ENCODE results near the gene MAMDC2. TPM values are rescaled to one million over a fixed set of nuclear protein-coding genes. Genes with fewer than 3 reads are reported as not detected.

Gene MAMDC2
- total and polyA plus RNA-seq, 7 donors = 0.91 to 11.9 (median 2.2) TPM

- no peaks in the 10 kb centered on the region for H3K9me3 ChIP-seq
- no peak for DNase-seq
- H3K4me1 ChIP-seq = no peaks in the 10 kb centered on the region
- no peaks in the 10 kb centered on the region for H3K27me3 ChIP-seq (ENCODE audit: insufficient read depth in 3 of 3, low read length in 2 of 3)
- H3K36me3 ChIP-seq (ENCODE audit: insufficient read depth in 1 of 2, low read depth in 1 of 2) = no peaks in the 10 kb centered on the region
- TF ChIP-seq CTCF (IDR thresholded peaks at IDR 0.05) = no peak
- no peak for ATAC-seq
- no peak overlapping the region for H3K27ac ChIP-seq
- H3K4me3 ChIP-seq = no peak overlapping the region
- intact Hi-C loops (cut with DNase I) = no loop called here
- 23 to 45% (median 27%) methylated on average over 3 of the region's 3 CpGs for WGBS, 3 donors
These were observed 33.6 kb upstream of the MAMDC2 start for GRCh38 chr9:70010015-70010414.

- Histone ChIP-seq H3K4me1 (no peaks in the 10 kb centered on the region), H3K27me3 (ENCODE audit: insufficient read depth in 3 of 3, low read length in 2 of 3) (no peaks in the 10 kb centered on the region), H3K9me3 (no peaks in the 10 kb centered on the region), H3K36me3 (ENCODE audit: insufficient read depth in 1 of 2, low read depth in 1 of 2) (no peaks in the 10 kb centered on the region), H3K4me3 (no peak overlapping the region), H3K27ac (no peak overlapping the region)
- DNase-seq (no peak), ATAC-seq (no peak)
- intact Hi-C loops (cut with DNase I) = no loop called here
- TF ChIP-seq CTCF (IDR thresholded peaks at IDR 0.05) = no peak
- 72 to 85% (median 81%) methylated on average over 1 of the region's 1 CpG for WGBS, 3 donors
These were observed 32.3 kb upstream of the MAMDC2 start for GRCh38 chr9:70011366-70011765.

GRCh38 chr9:70012569-70012968, 31.1 kb upstream of the MAMDC2 start:
- Histone ChIP-seq H3K27ac (no peak overlapping the region), H3K27me3 (ENCODE audit: insufficient read depth in 3 of 3, low read length in 2 of 3) (no peaks in the 10 kb centered on the region), H3K36me3 (ENCODE audit: insufficient read depth in 1 of 2, low read depth in 1 of 2) (no peaks in the 10 kb centered on the region), H3K4me1 (no peaks in the 10 kb centered on the region), H3K9me3 (no peaks in the 10 kb centered on the region), H3K4me3 (no peak overlapping the region)
- DNase-seq (no peak), ATAC-seq (no peak)
- no peak for TF ChIP-seq CTCF (IDR thresholded peaks at IDR 0.05)
- intact Hi-C loops (cut with DNase I) = no loop called here
- WGBS, 3 donors = 75 to 82% (median 76%) methylated on average over 1 of the region's 1 CpG

- 21 to 30% (median 24%) methylated on average over 2 of the region's 2 CpGs for WGBS, 3 donors
- Histone ChIP-seq H3K9me3 (no peaks in the 10 kb centered on the region), H3K4me3 (no peak overlapping the region), H3K36me3 (ENCODE audit: insufficient read depth in 1 of 2, low read depth in 1 of 2) (no peaks in the 10 kb centered on the region), H3K27me3 (ENCODE audit: insufficient read depth in 3 of 3, low read length in 2 of 3) (no peaks in the 10 kb centered on the region), H3K27ac (no peak overlapping the region), H3K4me1 (no peaks in the 10 kb centered on the region)
- DNase-seq = peak; percentile 46 to 56
- peak in 2 of 4 donors; percentile 40 to 50 for ATAC-seq
- intact Hi-C loops (cut with DNase I) = no loop called here
- TF ChIP-seq CTCF (IDR thresholded peaks at IDR 0.05) = no peak
These were observed 30.0 kb upstream of the MAMDC2 start for GRCh38 chr9:70013598-70014196.

GRCh38 chr9:70015099-70015498, 28.5 kb upstream of the MAMDC2 start:
- no peak for TF ChIP-seq CTCF (IDR thresholded peaks at IDR 0.05)
- H3K4me1 ChIP-seq = no peaks in the 10 kb centered on the region
- H3K9me3 ChIP-seq = no peaks in the 10 kb centered on the region
- DNase-seq = no peak
- WGBS, 3 donors = 90 to 95% (median 94%) methylated on average over 1 of the region's 1 CpG
- H3K36me3 ChIP-seq (ENCODE audit: insufficient read depth in 1 of 2, low read depth in 1 of 2) = no peaks in the 10 kb centered on the region
- H3K27ac ChIP-seq = no peak overlapping the region
- no peaks in the 10 kb centered on the region for H3K27me3 ChIP-seq (ENCODE audit: insufficient read depth in 3 of 3, low read length in 2 of 3)
- ATAC-seq = no peak
- intact Hi-C loops (cut with DNase I) = no loop called here
- no peak overlapping the region for H3K4me3 ChIP-seq

All from psoas muscle (tissue), 8 donors.